Kidney (tissue), 14 donors: Measurements from ENCODE around the gene NCKAP5. TPM values are rescaled to one million over a fixed set of nuclear protein-coding genes. Genes with fewer than 3 reads are reported as not detected.

Experiments used
- DNase-seq, 5 donors: peaks; one replicate each; pipeline ENCODE4 v3.0.0-alpha.2; 2013 to 2020
- FAIRE-seq: peaks from 2 replicates; lab custom pipeline; 2012; peaks lifted over from hg19 to GRCh38; lab: Jason Lieb, UNC
- H3K27ac ChIP-seq, 2 donors: one replicate each; pipeline ENCODE4 v1.7.0; 2013; ENCODE audit warnings: low read depth in 2 of 2, low read length in 2 of 2, inconsistent platforms in 1 of 2
- H3K27me3 ChIP-seq: one replicate; pipeline ENCODE4 v1.7.1; 2013; ENCODE audit warnings: low read length, inconsistent platforms; ENCODE audit not compliant: control insufficient read depth, insufficient read depth
- H3K36me3 ChIP-seq, 3 donors: one replicate each; pipeline versions ENCODE4 v1.7.0 to v1.7.1; 2013; ENCODE audit warnings: low read length in 3 of 3, control low read depth in 1 of 3, inconsistent platforms in 1 of 3; ENCODE audit not compliant: insufficient read depth in 3 of 3, control insufficient read depth in 2 of 3
- H3K4me1 ChIP-seq, 3 donors: one replicate each; pipeline versions ENCODE4 v1.7.0 to v1.7.1; 2013; ENCODE audit warnings: low read length in 3 of 3, inconsistent platforms in 1 of 3, low read depth in 1 of 3; ENCODE audit not compliant: control insufficient read depth in 2 of 3, insufficient read depth in 2 of 3
- H3K4me3 ChIP-seq, 3 donors: one replicate each; pipeline versions ENCODE4 v1.7.0 to v1.8.1; 2013; ENCODE audit warnings: low read length in 3 of 3, control low read depth in 1 of 3, inconsistent platforms in 1 of 3
- H3K9ac ChIP-seq, 3 donors: one replicate each; pipeline versions ENCODE4 v1.7.0 to v1.7.1; 2013; ENCODE audit warnings: low read length in 3 of 3, control low read depth in 1 of 3, inconsistent platforms in 1 of 3
- H3K9me3 ChIP-seq, 3 donors: one replicate each; pipeline versions ENCODE4 v1.7.0 to v1.7.1; 2013; ENCODE audit warnings: low read length in 3 of 3, control low read depth in 1 of 3, inconsistent platforms in 1 of 3; ENCODE audit not compliant: control insufficient read depth in 2 of 3, insufficient read depth in 1 of 3
- CTCF ChIP-seq: IDR thresholded peaks from 3 replicates; pipeline ENCODE4 v1.5.1; 2012; ENCODE audit warnings: mild to moderate bottlenecking, moderate library complexity, borderline replicate concordance; ENCODE audit not compliant: insufficient read depth; ENCODE audit errors: extremely low read depth
- intact Hi-C: fragments of 100-400 bp; cut with DNase I; formaldehyde crosslinking; loops from one replicate; pipeline ENCODE4 v1.11.1; 2022
- polyA plus RNA-seq: library from polyadenylated mRNA; stranded (reverse); fragments of 350-450 nt; fragmentation: Illumina TruSeq; extraction: RNeasy Lipid Tissue Mini Kit (QIAGEN cat#74804); gene quantifications from one replicate; pipeline ENCODE4 v1.2.3, GENCODE V29; 2014; ENCODE audit warnings: low read depth, low replicate concordance; ENCODE audit not compliant: insufficient read depth
- total RNA-seq: library from RNA; stranded (reverse); fragmentation: NEBNext Ultra II Directional; extraction: Animal tissue kit (Norgen Biotek cat#: 25700); gene quantifications from one replicate; pipeline ENCODE4 v1.2.1, GENCODE V29; 2021
- donor health status: control.
- donor health status: control.
- donor health status: control.
- donor health status: control.
- donor health status: control.
- donor health status: DM: yes; HTN: yes; CAD: no.
- donor health status: Normal renal cell carcinoma (clear cell type).

Gene NCKAP5
- total and polyA plus RNA-seq, 2 donors from 2014 or later, result 1.8 to 2.9 TPM

GRCh38 chr2:132845339-132845738, 722.9 kb downstream of the NCKAP5 start:
- intact Hi-C loops, result no loop called here
- Histone ChIP-seq H3K4me3 (no peak overlapping the region), H3K27me3 (no peaks in the 10 kb centered on the region), H3K9me3 (no peaks in the 10 kb centered on the region), H3K36me3 (no peaks in the 10 kb centered on the region), H3K4me1 (no peaks in the 10 kb centered on the region), H3K27ac (no peak overlapping the region), H3K9ac (no peak overlapping the region)
- no peak for FAIRE-seq
- DNase-seq, result no peak
- no peak for TF ChIP-seq CTCF

GRCh38 chr2:132844585-132844984, 723.7 kb downstream of the NCKAP5 start:
- no peak for TF ChIP-seq CTCF
- no peaks in the 10 kb centered on the region for H3K36me3 ChIP-seq
- no peaks in the 10 kb centered on the region for H3K4me1 ChIP-seq
- H3K9me3 ChIP-seq, result no peaks in the 10 kb centered on the region
- H3K9ac ChIP-seq, result no peak overlapping the region
- DNase-seq (no peak), FAIRE-seq (no peak)
- H3K27me3 ChIP-seq, result no peaks in the 10 kb centered on the region
- intact Hi-C loops, result no loop called here
- no peak overlapping the region for H3K27ac ChIP-seq
- no peak overlapping the region for H3K4me3 ChIP-seq

GRCh38 chr2:132837769-132838168, 730.5 kb downstream of the NCKAP5 start:
- H3K9ac ChIP-seq, result no peak overlapping the region
- DNase-seq (no peak), FAIRE-seq (no peak)
- no peaks in the 10 kb centered on the region for H3K9me3 ChIP-seq
- no peaks in the 10 kb centered on the region for H3K36me3 ChIP-seq
- H3K4me3 ChIP-seq, result no peak overlapping the region
- no peak overlapping the region for H3K27ac ChIP-seq
- intact Hi-C loops, result no loop called here
- no peak for TF ChIP-seq CTCF
- no peaks in the 10 kb centered on the region for H3K27me3 ChIP-seq
- no peaks in the 10 kb centered on the region for H3K4me1 ChIP-seq

- no peaks in the 10 kb centered on the region for H3K9me3 ChIP-seq
- H3K4me3 ChIP-seq, result no peak overlapping the region
- no peak overlapping the region for H3K27ac ChIP-seq
- TF ChIP-seq CTCF, result no peak
- DNase-seq (no peak), FAIRE-seq (no peak)
- intact Hi-C loops, result no loop called here
- no peaks in the 10 kb centered on the region for H3K27me3 ChIP-seq
- no peaks in the 10 kb centered on the region for H3K4me1 ChIP-seq
- no peaks in the 10 kb centered on the region for H3K36me3 ChIP-seq
- no peak overlapping the region for H3K9ac ChIP-seq
These were observed 737.9 kb downstream of the NCKAP5 start for GRCh38 chr2:132830321-132830827.
